HG03039 (cell line): ENCODE measurements around the gene HTR2B.
"Not testable (repeated sequence)": the region's sequence is repeated elsewhere in the genome, so short reads cannot be mapped to it uniquely, and the experiment has no call there.

Experiments
- ATAC-seq: cut with Tn5 transposase; IDR thresholded peaks from one replicate; pipeline ENCODE4 v1.9.1; 2021; ENCODE audit warnings: mild to moderate bottlenecking, moderate library complexity; ENCODE audit not compliant: unreplicated experiment

HTR2B gene

GRCh38 chr2:231134910-231135655, 10.2 kb upstream of the HTR2B start:
- no peak for ATAC-seq

- ATAC-seq = no peak
Observed at GRCh38 chr2:231133365-231134099, 8.7 kb upstream of the HTR2B start.

- ATAC-seq = no peak
Observed at GRCh38 chr2:231132129-231132528, 7.3 kb upstream of the HTR2B start.

GRCh38 chr2:231130336-231131056, 5.7 kb upstream of the HTR2B start:
- ATAC-seq = no peak

GRCh38 chr2:231129216-231129615, 4.4 kb upstream of the HTR2B start:
- no peak for ATAC-seq

- no peak for ATAC-seq
Observed at GRCh38 chr2:231128541-231128940, 3.7 kb upstream of the HTR2B start.

- no peak for ATAC-seq
Observed at GRCh38 chr2:231127936-231128335, 3.1 kb upstream of the HTR2B start.

GRCh38 chr2:231127480-231127879, 2.6 kb upstream of the HTR2B start:
- no peak for ATAC-seq

GRCh38 chr2:231126123-231126522, 1.3 kb upstream of the HTR2B start:
- ATAC-seq = no peak

GRCh38 chr2:231123362-231123898, 1.4 kb downstream of the HTR2B start:
- ATAC-seq = no peak

- no peak for ATAC-seq
Observed at GRCh38 chr2:231118614-231118942, 6.3 kb downstream of the HTR2B start.

- no peak for ATAC-seq
Observed at GRCh38 chr2:231117922-231118613, 6.8 kb downstream of the HTR2B start.

- no peak for ATAC-seq
Observed at GRCh38 chr2:231117148-231117547, 7.7 kb downstream of the HTR2B start.

GRCh38 chr2:231115651-231116050, 9.2 kb downstream of the HTR2B start:
- ATAC-seq = no peak

- ATAC-seq = no peak
Observed at GRCh38 chr2:231113489-231113888, 11.4 kb downstream of the HTR2B start.

- ATAC-seq = no peak
Observed at GRCh38 chr2:231111987-231112386, 12.9 kb downstream of the HTR2B start.

GRCh38 chr2:231110551-231110950, 14.3 kb downstream of the HTR2B start:
- no peak for ATAC-seq

GRCh38 chr2:231104115-231104713, 20.6 kb downstream of the HTR2B start:
- peak; percentile 61 for ATAC-seq

GRCh38 chr2:231102772-231103171, 22.1 kb downstream of the HTR2B start:
- ATAC-seq = no peak

- ATAC-seq = no peak
Observed at GRCh38 chr2:231100990-231101389, 23.9 kb downstream of the HTR2B start.

GRCh38 chr2:231100321-231100720, 24.5 kb downstream of the HTR2B start:
- not testable (repeated sequence) for ATAC-seq
